AG04449 (cell line): ENCODE data around the gene COL26A1.

Source experiments
- CTCF ChIA-PET: fragments of 350-600 bp; formaldehyde crosslinking; extraction: SDS; loops from one replicate; lab custom pipeline; 2021; ENCODE audit warnings: antibody characterized with exemption; lab: Yijun Ruan, JAX
- POLR2A ChIA-PET: fragments of 400-600, 350-600 bp; formaldehyde crosslinking; extraction: SDS; loops from one replicate; lab custom pipeline; 2020; ENCODE audit warnings: antibody characterized with exemption, inconsistent platforms; lab: Yijun Ruan, JAX
- DNase-seq: peaks from one replicate; pipeline ENCODE4 v3.0.0-alpha.2; 2010; ENCODE audit warnings: low read depth, low spot score
- H3K4me3 ChIP-seq: 2 replicates; pipeline ENCODE4 v1.5.1; 2011; ENCODE audit warnings: low read depth, mild to moderate bottlenecking, control low read depth, low read length
- TF ChIP-seq, protein P1 (sequence below): IDR thresholded peaks from one replicate; pipeline ENCODE4 v1.5.1; 2011; ENCODE audit warnings: mild to moderate bottlenecking, moderate library complexity, low read length, control low read depth, inconsistent platforms; ENCODE audit not compliant: insufficient read depth; ENCODE audit errors: missing control alignments

Gene COL26A1

DNA sequence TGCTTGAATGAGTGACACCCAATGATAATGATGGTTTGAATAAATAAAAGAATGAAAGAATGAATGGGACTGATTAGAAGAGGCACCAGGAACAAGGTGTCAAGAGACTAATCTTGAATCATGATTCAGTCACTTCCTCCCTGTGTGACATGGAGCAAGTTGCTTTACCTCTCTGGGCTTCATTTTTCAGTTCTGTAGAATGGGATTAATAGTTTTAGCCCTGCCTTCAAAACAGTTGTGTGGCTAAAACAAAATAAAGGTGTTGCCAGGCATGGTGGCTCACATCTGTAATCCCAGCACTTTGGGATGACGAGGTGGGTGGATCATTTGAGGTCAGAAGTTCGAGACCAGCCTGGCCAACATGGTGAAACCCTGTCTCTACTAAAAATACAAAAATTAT is 228.8 kb downstream of the COL26A1 start:
- TF ChIP-seq, protein P1, sequence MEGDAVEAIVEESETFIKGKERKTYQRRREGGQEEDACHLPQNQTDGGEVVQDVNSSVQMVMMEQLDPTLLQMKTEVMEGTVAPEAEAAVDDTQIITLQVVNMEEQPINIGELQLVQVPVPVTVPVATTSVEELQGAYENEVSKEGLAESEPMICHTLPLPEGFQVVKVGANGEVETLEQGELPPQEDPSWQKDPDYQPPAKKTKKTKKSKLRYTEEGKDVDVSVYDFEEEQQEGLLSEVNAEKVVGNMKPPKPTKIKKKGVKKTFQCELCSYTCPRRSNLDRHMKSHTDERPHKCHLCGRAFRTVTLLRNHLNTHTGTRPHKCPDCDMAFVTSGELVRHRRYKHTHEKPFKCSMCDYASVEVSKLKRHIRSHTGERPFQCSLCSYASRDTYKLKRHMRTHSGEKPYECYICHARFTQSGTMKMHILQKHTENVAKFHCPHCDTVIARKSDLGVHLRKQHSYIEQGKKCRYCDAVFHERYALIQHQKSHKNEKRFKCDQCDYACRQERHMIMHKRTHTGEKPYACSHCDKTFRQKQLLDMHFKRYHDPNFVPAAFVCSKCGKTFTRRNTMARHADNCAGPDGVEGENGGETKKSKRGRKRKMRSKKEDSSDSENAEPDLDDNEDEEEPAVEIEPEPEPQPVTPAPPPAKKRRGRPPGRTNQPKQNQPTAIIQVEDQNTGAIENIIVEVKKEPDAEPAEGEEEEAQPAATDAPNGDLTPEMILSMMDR: no peak
- POLR2A ChIA-PET: no interaction called here
- H3K4me3 ChIP-seq: no peak overlapping the region
- DNase-seq: no peak
- CTCF ChIA-PET: interaction anchor here (1.3 to 1.8 kb wide), 2 partner anchors 9 to 11 kb away, joined by 4 to 7 read pairs; no protein-coding TSS in a partner anchor

DNA sequence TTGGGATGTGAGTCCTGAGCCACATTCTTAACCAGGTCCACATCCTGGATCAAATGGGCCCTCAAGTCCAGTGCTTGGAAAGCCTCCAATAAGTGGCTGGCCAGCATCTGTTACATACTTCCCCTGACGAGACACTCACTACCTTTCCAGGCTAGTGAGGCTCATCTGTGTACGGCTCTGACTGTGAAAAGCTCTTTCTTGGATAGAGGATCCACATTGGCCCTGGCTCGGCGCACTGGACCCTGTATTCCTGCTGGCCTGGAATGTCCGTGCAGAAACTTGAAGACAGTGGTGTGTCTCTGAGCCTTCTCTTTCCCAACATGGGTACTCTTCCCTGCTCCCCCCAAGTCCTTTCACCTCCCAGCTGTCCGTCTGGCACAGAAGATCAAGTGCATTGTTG is 230.9 kb downstream of the COL26A1 start:
- ChIA-PET POLR2A (no interaction called here), CTCF (interaction anchor here (1.0 to 1.1 kb wide), 2 partner anchors 9 to 643 kb away, joined by 3 to 5 read pairs; no protein-coding TSS in a partner anchor)
- TF ChIP-seq, protein P1: no peak
- no peak for DNase-seq
- H3K4me3 ChIP-seq: no peak overlapping the region

GRCh38 chr7:101594790-101595189 is 232.1 kb downstream of the COL26A1 start:
- TF ChIP-seq, protein P1: no peak
- no peak for DNase-seq
- CTCF ChIA-PET: interaction anchor here (1.2 to 3.1 kb wide), 3 partner anchors 11 to 678 kb away, joined by 4 to 8 read pairs (median 6); no protein-coding TSS in a partner anchor
- H3K4me3 ChIP-seq: no peak overlapping the region
- POLR2A ChIA-PET: no interaction called here

- ChIA-PET CTCF (interaction anchor here (1.2 to 3.1 kb wide), 3 partner anchors 10 to 678 kb away, joined by 4 to 8 read pairs (median 6); no protein-coding TSS in a partner anchor), POLR2A (no interaction called here)
Measured at GRCh38 chr7:101595246-101595645, 232.6 kb downstream of the COL26A1 start.

DNA sequence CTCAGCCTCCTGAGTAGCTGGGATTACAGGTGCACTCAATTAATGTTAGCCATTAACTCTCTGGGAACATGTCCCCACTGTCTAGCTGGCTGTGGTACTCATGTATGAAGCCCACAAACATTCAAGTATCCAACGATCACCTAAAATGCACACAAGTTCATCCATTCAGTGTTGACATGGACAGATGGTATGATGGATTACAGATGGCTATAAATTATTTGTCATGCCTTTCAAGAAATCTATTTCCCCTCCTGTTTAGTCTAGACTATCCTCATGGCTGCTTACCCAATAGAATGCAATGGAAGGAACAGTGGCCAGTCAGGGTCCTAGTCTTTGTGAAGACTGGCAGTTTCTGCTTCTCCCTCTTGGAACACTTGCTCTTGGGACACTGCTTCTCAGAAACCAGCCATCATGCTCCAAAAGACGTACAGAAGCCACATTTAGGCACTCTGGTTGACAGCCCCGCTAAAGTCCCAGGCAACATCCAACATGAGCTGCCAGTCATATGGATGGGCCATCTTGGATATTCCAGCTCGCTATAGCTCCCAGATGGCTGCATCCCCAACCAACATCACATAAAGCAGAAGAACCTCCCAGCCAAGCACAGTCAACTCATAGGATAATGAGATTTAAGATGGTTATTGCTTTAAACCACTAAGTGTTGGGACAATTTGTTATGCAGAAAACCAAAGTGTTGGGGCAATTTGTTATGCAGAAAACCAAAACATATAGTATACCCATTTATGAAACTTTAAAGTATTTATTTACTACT is 233.3 kb downstream of the COL26A1 start:
- DNase-seq: no peak
- ChIA-PET CTCF (interaction anchor here (1.2 to 3.1 kb wide), 4 partner anchors 10 to 677 kb away, joined by 4 to 8 read pairs (median 5); no protein-coding TSS in a partner anchor), POLR2A (no interaction called here)
- TF ChIP-seq, protein P1: no peak
- no peak overlapping the region for H3K4me3 ChIP-seq

More at GRCh38 chr7:101595246-101595645, 232.6 kb downstream of the COL26A1 start:
- TF ChIP-seq, protein P1: no peak
- DNase-seq: no peak
- no peak overlapping the region for H3K4me3 ChIP-seq

- CTCF ChIA-PET: interaction anchor here (1.5 to 3.1 kb wide), 2 partner anchors 54 to 640 kb away, joined by 4 to 8 read pairs; no protein-coding TSS in a partner anchor
- TF ChIP-seq, protein P1: no peak
- H3K4me3 ChIP-seq: no peak overlapping the region
- no peak for DNase-seq
- POLR2A ChIA-PET: no interaction called here
Measured at GRCh38 chr7:101596898-101597297, 234.2 kb downstream of the COL26A1 start.
